ENCODE data around the gene MAN2B2. TPM values are rescaled to one million over a fixed set of nuclear protein-coding genes. Genes with fewer than 3 reads are reported as not detected.

MAN2B2 gene
- total RNA-seq, 1 experiment from 2014 or later, result 34.4 TPM

GRCh38 chr4:6586715-6587325 is 11.8 kb downstream of the MAN2B2 start:
- CTCF ChIA-PET, result interaction anchor here (0.6 kb wide), 1 partner anchor 77 kb away, joined by 7 read pairs; no protein-coding TSS in a partner anchor
- in situ Hi-C loops (cut with HindIII; ENCODE audit: low pct_unique_long_range_greater_than_20kb, low sequenced_read_pairs), result no loop called here
- Histone ChIP-seq H3K27ac (ENCODE audit: low read length) (no peak overlapping the region), H3K4me3 (ENCODE audit: low read depth in 2 of 2, low read length in 2 of 2) (no peak overlapping the region), H3K4me1 (ENCODE audit: control insufficient read depth, insufficient read depth, low read length) (no peaks in the 10 kb centered on the region), H3K36me3 (ENCODE audit: control insufficient read depth, insufficient read depth, low read length) (no peaks in the 10 kb centered on the region), H3K27me3 (ENCODE audit: control insufficient read depth, insufficient read depth, low read length) (no peaks in the 10 kb centered on the region), H3K9me3 (ENCODE audit: control insufficient read depth, insufficient read depth, low read depth, low read length) (no peaks in the 10 kb centered on the region)
- BruUV-seq (replicated peaks), result no TSS peak
- intact Hi-C loops (cut with micrococcal nuclease; ENCODE audit: unreplicated experiment), result no loop called here
- no peak for DNase-seq (ENCODE audit: low read depth, low spot score)
- no peak for ATAC-seq
- no peak for TF ChIP-seq SIN3A (IDR thresholded peaks at IDR 0.05; ENCODE audit: borderline replicate concordance, insufficient read depth, low read depth, low read length)
- POLR2A ChIA-PET, result no interaction called here

GRCh38 chr4:6589444-6589843 is 14.5 kb downstream of the MAN2B2 start:
- ATAC-seq (no peak), DNase-seq (ENCODE audit: low read depth, low spot score) (no peak)
- Histone ChIP-seq H3K27ac (ENCODE audit: low read length) (no peak overlapping the region), H3K27me3 (ENCODE audit: control insufficient read depth, insufficient read depth, low read length) (no peaks in the 10 kb centered on the region), H3K4me3 (ENCODE audit: low read depth in 2 of 2, low read length in 2 of 2) (no peak overlapping the region), H3K9me3 (ENCODE audit: control insufficient read depth, insufficient read depth, low read depth, low read length) (no peaks in the 10 kb centered on the region), H3K36me3 (ENCODE audit: control insufficient read depth, insufficient read depth, low read length) (no peaks in the 10 kb centered on the region), H3K4me1 (ENCODE audit: control insufficient read depth, insufficient read depth, low read length) (no peaks in the 10 kb centered on the region)
- TF ChIP-seq POLR2AphosphoS5 (IDR thresholded peaks at IDR 0.05; ENCODE audit: low read depth, low read length) (no peak), TCF7L2 (IDR thresholded peaks at IDR 0.05; ENCODE audit: low read depth, low read length) (no peak), CTCF (IDR thresholded peaks at IDR 0.05) (no peak), REST (IDR thresholded peaks at IDR 0.05; ENCODE audit: insufficient read depth in 1 of 2, low read depth in 2 of 2, low read length in 1 of 2) (no peak), SIN3A (IDR thresholded peaks at IDR 0.05; ENCODE audit: borderline replicate concordance, insufficient read depth, low read depth, low read length) (no peak)
- ChIA-PET CTCF (no interaction called here), POLR2A (no interaction called here)
- no TSS peak for BruUV-seq (replicated peaks)
- in situ Hi-C loops (cut with HindIII; ENCODE audit: low pct_unique_long_range_greater_than_20kb, low sequenced_read_pairs) (no loop called here), intact Hi-C loops (cut with micrococcal nuclease; ENCODE audit: unreplicated experiment) (no loop called here)

- ChIA-PET POLR2A (no interaction called here), CTCF (no interaction called here)
- H3K36me3 ChIP-seq (ENCODE audit: control insufficient read depth, insufficient read depth, low read length), result no peaks in the 10 kb centered on the region
- DNase-seq (ENCODE audit: low read depth, low spot score) (no peak), ATAC-seq (no peak)
- no peak overlapping the region for H3K4me3 ChIP-seq (ENCODE audit: low read depth in 2 of 2, low read length in 2 of 2)
- no peak overlapping the region for H3K27ac ChIP-seq (ENCODE audit: low read length)
- no peak for TF ChIP-seq CTCF (IDR thresholded peaks at IDR 0.05)
- in situ Hi-C loops (cut with HindIII; ENCODE audit: low pct_unique_long_range_greater_than_20kb, low sequenced_read_pairs) (no loop called here), intact Hi-C loops (cut with micrococcal nuclease; ENCODE audit: unreplicated experiment) (no loop called here)
- BruUV-seq (replicated peaks), result no TSS peak
- no peaks in the 10 kb centered on the region for H3K4me1 ChIP-seq (ENCODE audit: control insufficient read depth, insufficient read depth, low read length)
- no peaks in the 10 kb centered on the region for H3K9me3 ChIP-seq (ENCODE audit: control insufficient read depth, insufficient read depth, low read depth, low read length)
- H3K27me3 ChIP-seq (ENCODE audit: control insufficient read depth, insufficient read depth, low read length), result no peaks in the 10 kb centered on the region
Measured at GRCh38 chr4:6591313-6591712, 16.3 kb downstream of the MAN2B2 start.

All from Panc1 (cell line).